Left cardiac atrium (tissue), 4 donors: Measurements from ENCODE around the gene PHF2. TPM values are rescaled to one million over a fixed set of nuclear protein-coding genes. Genes with fewer than 3 reads are reported as not detected.
"Not testable (repeated sequence)": the region's sequence is repeated elsewhere in the genome, so short reads cannot be mapped to it uniquely, and the experiment has no call there.

ENCODE experiments used
- ATAC-seq, 2 donors: fragments of 200-7000 bp; cut with Tn5 transposase; one replicate each; pipeline ENCODE4 v1.9.1; 2020; ENCODE audit warnings: mild to moderate bottlenecking in 2 of 2, moderate library complexity in 2 of 2
- DNase-seq: peaks from one replicate; pipeline ENCODE4 v3.0.0-alpha.2; 2020
- intact Hi-C, 2 donors: fragments of 100-400 bp; cut with DNase I; formaldehyde crosslinking; loops; one replicate each; pipeline versions ENCODE4 v1.14.1 to v1.15.1; 2022 to 2023
- total RNA-seq, 2 donors: library from RNA; stranded (reverse); fragmentation: NEBNext Ultra II Directional; extraction: Animal tissue kit (Norgen Biotek cat#: 25700); gene quantifications; one replicate each; pipeline ENCODE4 v1.2.1, GENCODE V29; 2021
- donor health status: DM: no; HTN: yes; CAD: no.
- donor health status: DM: no; HTN: yes; CAD: no; lungs with severe emphysema.
- donor health status: DM: yes; HTN: yes; CAD: no.
- donor health status: Dilated cardiomyopathy.

PHF2 gene
- total RNA-seq, 2 donors from 2014 or later, result 25.7 to 27.7 TPM

DNA sequence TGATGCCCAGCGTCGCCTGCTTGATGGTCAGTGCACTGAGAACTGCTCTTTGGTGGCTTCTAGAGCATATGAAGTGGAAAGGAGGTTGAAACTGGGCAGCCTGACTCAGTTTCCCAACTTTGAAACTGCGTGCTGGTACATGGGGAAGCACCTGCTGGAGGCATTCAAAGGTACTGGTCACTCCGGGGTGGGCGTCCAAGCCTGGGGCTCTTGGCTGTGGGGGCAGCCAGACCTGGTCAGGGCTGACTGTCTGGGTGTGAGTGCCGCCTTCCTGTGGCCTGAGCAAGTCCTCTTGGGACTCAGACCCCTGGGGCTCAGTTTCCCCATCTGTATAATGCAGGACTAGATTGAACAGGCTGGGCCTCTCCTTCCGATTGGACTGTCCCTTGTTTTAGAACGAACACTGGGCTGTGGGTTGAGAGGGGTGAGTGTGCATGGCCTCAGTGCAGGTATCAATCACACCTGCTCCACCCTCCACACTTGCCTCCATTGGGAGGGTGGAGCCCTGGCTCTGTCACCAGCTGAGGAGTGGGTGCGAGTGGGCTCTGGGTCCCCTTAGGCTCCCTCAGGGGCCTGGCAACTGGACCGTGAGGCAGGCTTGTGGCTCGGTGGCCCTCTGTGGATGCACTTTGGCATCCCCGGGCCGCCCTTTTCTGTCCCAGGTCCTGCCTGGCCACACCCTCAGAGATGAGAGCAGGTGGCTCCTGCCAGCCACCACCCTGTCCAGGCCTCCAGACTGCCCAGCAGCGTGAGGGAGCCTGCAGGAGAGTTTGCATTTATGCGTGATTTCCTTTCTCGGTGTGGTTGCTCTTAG, 80.2 kb downstream of the PHF2 start:
- DNase-seq (no peak), ATAC-seq (no peak)
- intact Hi-C loops, result no loop called here

GRCh38 chr9:93657331-93658111, 81.1 kb downstream of the PHF2 start:
- intact Hi-C loops, result no loop called here
- ATAC-seq (no peak), DNase-seq (peak; percentile 12)

DNA sequence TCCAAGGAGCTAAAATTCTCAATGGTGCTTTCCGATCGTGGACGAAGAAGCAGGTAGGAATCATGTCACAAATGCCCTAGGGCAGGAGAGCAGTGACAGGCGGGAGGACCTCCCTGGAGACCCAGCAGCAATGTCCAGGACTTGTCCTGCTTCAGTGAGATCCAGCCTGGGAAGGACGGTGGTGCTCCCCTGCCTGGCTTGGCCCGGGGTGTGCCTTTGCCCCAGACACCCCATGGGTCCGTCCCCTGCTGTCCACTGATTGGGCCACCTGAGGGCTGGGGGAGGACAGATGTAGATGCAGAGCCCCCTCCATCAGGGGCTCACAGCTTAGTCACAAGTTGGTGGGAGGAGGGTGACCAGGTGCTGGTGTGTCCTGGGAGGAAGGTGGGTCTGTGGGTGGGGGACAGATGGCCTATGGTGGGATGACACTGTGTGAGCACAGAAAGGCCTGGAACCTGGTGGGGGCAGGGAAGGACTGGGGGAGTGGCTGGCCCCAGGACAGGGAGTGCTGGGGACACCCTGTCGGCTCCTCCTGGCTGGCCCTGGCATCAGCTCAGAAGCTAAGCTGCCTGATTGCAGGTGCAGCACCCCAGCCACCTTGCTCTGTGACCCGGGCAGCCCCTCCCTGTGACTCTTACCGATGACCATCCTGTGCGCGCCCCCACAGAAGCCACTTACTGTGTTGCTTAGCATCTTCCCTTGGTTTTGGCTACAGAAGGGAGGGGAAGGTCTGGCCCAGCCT, 82.0 kb downstream of the PHF2 start:
- peak; percentile 14 for DNase-seq
- ATAC-seq, result no peak
- intact Hi-C loops, result no loop called here

DNA sequence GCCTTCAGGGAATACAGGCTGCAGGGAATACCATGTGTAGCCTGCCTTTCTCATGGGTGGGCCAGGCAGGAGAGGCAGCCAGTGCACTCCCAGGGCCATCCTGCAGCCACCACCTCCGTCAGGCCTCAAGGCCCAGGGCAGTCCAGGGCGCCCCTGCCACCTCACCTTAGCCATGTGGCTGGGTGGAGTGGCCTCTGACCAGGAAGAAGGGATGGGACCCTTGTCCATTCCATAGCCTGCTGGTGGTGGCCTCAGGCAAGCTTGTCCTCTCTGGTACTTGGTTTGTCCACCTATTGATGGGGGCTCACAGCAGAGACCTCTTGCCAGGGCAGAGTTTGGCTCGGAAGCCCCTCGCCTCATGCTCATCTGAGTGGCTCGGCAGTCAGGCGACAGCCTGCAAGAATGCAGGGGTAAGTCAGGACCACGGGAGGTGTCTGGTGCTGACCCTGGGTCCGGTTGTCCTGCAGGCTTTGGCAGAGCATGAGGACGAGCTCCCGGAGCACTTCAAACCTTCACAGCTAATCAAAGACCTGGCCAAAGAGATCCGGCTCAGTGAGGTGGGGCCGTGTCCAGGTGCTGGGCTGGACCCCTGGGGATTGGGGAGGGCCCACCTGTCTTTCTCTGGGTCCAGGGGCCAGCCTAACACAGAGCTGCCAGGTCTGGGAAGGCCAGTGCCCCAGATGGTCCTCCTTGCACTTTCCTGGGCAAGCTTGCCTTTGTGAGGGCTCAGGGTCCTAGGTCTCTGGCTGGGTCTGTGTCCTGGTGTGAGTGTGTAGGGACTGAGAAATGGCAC, 82.9 kb downstream of the PHF2 start:
- no peak for ATAC-seq
- intact Hi-C loops, result no loop called here

DNA sequence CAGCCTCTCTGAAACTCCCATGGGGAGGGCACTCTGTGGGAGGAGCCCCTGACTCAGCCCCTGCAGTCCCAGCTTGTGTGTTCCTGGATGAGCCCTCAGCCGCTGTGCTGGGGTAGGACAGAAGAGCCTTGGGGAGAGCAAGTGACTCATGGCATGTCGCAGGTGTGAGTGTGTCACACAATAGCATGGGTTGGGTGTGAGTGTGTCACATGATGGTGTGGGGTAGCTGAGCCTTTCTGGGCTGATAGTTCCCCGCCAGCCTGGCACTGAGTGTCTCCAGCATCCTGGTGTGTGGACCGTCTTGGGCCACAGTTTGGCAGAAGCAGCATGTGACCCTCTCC, 83.4 kb downstream of the PHF2 start:
- ATAC-seq, result no peak
- DNase-seq, result peak; percentile 10
- intact Hi-C loops, result no loop called here

More for the DNA sequence above, 82.9 kb downstream of the PHF2 start:
- DNase-seq, result peak; percentile 15

- intact Hi-C loops, result no loop called here
- ATAC-seq (no peak), DNase-seq (no peak)
These were observed 84.1 kb downstream of the PHF2 start for GRCh38 chr9:93660352-93661046.

- ATAC-seq (no peak), DNase-seq (no peak)
- intact Hi-C loops, result no loop called here
These were observed 85.2 kb downstream of the PHF2 start for GRCh38 chr9:93661591-93661990.

GRCh38 chr9:93662016-93662638, 85.7 kb downstream of the PHF2 start:
- intact Hi-C loops, result no loop called here
- DNase-seq, result no peak
- no peak for ATAC-seq

DNA sequence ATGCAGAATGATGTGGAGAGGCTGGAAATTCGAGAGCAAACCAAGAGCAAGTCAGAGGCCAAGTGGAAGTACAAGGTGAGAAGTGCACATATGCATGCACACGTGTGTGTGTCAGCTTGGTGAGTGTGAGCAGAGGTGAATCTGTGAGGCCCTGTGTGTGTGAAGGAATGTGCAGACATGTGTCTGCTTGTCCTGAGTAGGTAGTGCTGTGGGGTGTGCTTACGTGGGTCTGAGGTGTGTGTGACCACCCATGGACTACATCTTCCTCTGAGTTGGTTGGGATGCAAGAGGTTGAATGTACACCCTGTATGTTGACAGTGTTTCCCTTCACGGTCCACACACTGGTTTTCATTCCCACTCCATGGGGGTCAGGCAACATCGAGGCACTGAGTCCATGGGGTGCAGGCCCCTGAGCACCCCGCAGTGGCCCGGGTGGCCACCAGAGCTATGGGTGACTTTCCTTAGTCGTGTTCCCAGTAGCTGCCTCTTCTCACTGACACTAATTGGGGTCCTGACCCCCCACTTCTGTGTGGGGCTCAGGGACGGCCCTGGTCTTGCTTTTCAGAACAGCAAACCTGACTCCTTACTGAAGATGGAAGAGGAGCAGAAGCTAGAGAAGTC, 86.7 kb downstream of the PHF2 start:
- no peak for DNase-seq
- ATAC-seq, result no peak
- intact Hi-C loops, result no loop called here

- intact Hi-C loops, result no loop called here
- no peak for DNase-seq
- no peak for ATAC-seq
These were observed 87.6 kb downstream of the PHF2 start for GRCh38 chr9:93663877-93664548.

DNA sequence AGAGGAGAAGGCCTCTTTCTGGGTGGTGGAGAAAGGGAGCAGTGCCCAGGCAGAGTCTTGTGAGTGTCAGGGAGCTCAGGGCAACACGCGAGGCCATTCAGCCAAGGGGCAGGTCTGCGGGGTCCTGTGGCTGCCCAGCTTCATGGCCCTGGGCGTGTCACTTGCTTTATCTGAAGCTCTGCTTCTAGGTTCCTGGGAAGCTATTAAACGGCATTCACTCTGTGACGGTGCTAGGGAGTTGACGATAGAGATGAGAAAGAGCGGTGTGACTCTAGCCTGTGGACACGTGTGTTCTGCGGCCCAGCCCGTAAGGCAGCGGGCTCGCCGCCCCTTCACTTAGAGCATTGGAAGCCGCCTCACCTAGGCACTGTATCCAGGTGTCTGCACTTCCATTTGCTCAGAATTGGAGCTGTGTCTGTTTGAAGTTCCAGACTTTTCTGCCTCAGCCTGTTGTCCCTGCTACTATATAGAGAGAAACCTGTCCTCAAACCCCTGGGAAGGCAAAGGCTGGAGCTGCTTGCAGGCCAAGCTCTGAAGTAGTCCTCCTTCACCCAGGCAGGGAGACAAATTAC, 88.3 kb downstream of the PHF2 start:
- DNase-seq, result no peak
- ATAC-seq, result no peak
- intact Hi-C loops, result no loop called here

GRCh38 chr9:93665128-93665636, 88.8 kb downstream of the PHF2 start:
- ATAC-seq, result no peak
- intact Hi-C loops, result no loop called here
- no peak for DNase-seq

DNA sequence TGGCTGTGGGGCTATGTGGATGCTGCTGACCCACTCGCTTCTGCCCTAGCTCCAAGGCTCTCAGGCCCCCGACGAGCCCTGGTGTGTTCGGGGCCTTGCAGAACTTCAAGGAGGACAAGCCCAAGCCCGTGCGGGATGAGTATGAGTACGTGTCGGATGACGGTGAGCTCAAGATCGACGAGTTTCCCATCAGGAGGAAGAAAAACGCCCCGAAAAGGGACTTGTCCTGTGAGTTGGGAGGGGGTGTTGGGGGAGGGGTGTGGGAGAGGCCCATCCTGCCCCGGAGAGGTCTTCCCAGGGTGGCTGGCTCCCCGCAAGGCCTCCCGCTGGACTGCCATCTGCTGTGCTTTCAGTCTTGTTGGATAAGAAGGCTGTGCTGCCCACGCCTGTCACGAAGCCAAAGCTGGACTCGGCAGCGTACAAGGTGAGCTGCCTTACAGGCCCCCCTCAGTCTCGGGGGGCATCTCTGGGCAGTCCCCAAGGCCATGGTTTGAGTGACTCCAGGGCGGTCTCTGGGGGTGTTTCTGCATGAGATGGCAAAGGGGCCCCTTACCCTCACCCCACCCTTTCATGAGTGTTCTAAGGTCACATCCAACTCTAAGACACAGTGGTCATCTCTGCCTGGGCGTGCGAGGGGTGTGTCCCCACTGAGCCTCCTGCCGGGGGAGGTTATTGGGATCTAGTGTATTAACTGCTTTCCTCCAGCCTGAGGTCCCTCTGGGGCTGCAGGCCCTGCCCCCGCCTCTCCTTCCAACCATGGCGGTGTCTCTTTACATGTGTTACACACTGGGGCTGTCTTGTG, 89.5 kb downstream of the PHF2 start:
- peak; percentile 19 for DNase-seq
- intact Hi-C loops, result no loop called here
- ATAC-seq, result no peak

- intact Hi-C loops, ATAC-seq: not testable (repeated sequence)
- DNase-seq, result peak; percentile 2
These were observed 90.0 kb downstream of the PHF2 start for GRCh38 chr9:93666439-93666784.

DNA sequence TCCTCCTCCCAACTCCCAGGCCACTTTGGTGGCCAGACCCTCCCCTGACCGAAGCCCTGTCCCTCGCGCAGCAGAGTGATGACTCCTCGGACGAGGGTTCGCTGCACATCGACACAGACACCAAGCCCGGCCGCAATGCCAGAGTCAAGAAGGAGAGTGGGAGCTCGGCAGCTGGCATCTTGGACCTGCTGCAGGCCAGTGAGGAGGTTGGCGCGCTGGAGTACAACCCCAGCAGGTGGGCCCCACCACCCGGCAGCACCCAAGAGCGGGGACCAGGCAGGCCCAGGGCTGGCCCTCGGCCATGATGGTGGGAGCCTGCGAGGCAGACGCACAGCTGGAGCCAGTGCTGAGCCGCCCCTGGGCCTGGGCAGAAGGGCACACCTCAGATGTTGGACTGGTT, 90.6 kb downstream of the PHF2 start:
- intact Hi-C loops, result no loop called here
- ATAC-seq, result no peak
- DNase-seq, result no peak

- intact Hi-C loops, result no loop called here
- ATAC-seq (no peak), DNase-seq (peak; percentile 4)
These were observed 91.2 kb downstream of the PHF2 start for GRCh38 chr9:93667627-93668026.
